ENCODE data around the gene XRRA1.
"Not testable (repeated sequence)": the region's sequence is repeated elsewhere in the genome, so short reads cannot be mapped to it uniquely, and the experiment has no call there.

Gene XRRA1

GRCh38 chr11:74825596-74825995, 123.3 kb downstream of the XRRA1 start:
- not testable (repeated sequence) for DNase-seq (ENCODE audit: low spot score)

GRCh38 chr11:74824285-74824982, 124.5 kb downstream of the XRRA1 start:
- DNase-seq (ENCODE audit: low spot score) = no peak

GRCh38 chr11:74822170-74822569, 126.7 kb downstream of the XRRA1 start:
- DNase-seq (ENCODE audit: low spot score) = no peak

- peak; percentile 42 for DNase-seq (ENCODE audit: low spot score)
These were observed 128.1 kb downstream of the XRRA1 start for GRCh38 chr11:74820763-74821162.

- no peak for DNase-seq (ENCODE audit: low spot score)
These were observed 129.5 kb downstream of the XRRA1 start for GRCh38 chr11:74819400-74819799.

- no peak for DNase-seq (ENCODE audit: low spot score)
These were observed 130.5 kb downstream of the XRRA1 start for GRCh38 chr11:74818283-74818946.

- DNase-seq (ENCODE audit: low spot score) = no peak
These were observed 132.2 kb downstream of the XRRA1 start for GRCh38 chr11:74816664-74817063.

- no peak for DNase-seq (ENCODE audit: low spot score)
These were observed 132.9 kb downstream of the XRRA1 start for GRCh38 chr11:74815966-74816365.

GRCh38 chr11:74809801-74810200, 139.1 kb downstream of the XRRA1 start:
- no peak for DNase-seq (ENCODE audit: low spot score)

GRCh38 chr11:74806267-74806666, 142.6 kb downstream of the XRRA1 start:
- no peak for DNase-seq (ENCODE audit: low spot score)

- no peak for DNase-seq (ENCODE audit: low spot score)
These were observed 157.4 kb downstream of the XRRA1 start for GRCh38 chr11:74791333-74792100.
